H1 (cell line): ENCODE measurements around the gene PAX8. TPM values are rescaled to one million over a fixed set of nuclear protein-coding genes. Genes with fewer than 3 reads are reported as not detected.

Source experiments
- CTCF ChIA-PET: fragments of 300-600 bp; sonication (Branson Sonifier 250); formaldehyde crosslinking; loops from one replicate; lab custom pipeline; 2021; ENCODE audit not compliant: partially characterized antibody; lab: Charles Lee
- POLR2A ChIA-PET: fragments of 300-600 bp; sonication (Branson Sonifier 250); formaldehyde crosslinking; loops from one replicate; lab custom pipeline; 2021; ENCODE audit warnings: inconsistent platforms; ENCODE audit not compliant: partially characterized antibody; lab: Charles Lee
- DNase-seq, 2 experiments: peaks; one replicate each; pipeline versions ENCODE4 v3.0.0 to v3.0.0-alpha.2; 2010 to 2022; ENCODE audit warnings: low spot score in 2 of 2, low read depth in 1 of 2, mixed read lengths in 1 of 2
- FAIRE-seq: peaks from 2 replicates; lab custom pipeline; 2011; peaks lifted over from hg19 to GRCh38; lab: Jason Lieb, UNC
- H2AFZ ChIP-seq: 2 replicates; pipeline ENCODE4 v1.8.1; 2012; ENCODE audit warnings: low read length, inconsistent platforms
- H2AK5ac ChIP-seq: 2 replicates; pipeline ENCODE4 v1.6.1; 2013; ENCODE audit warnings: low read depth, low read length
- H2BK120ac ChIP-seq: replicated peaks from 2 replicates; pipeline ENCODE3; 2013; ENCODE audit warnings: low read depth, low read length, inconsistent platforms
- H2BK12ac ChIP-seq: 2 replicates; pipeline ENCODE4 v1.6.1; 2013; ENCODE audit warnings: low read depth, low read length
- H2BK15ac ChIP-seq: 2 replicates; pipeline ENCODE4 v1.6.1; 2013; ENCODE audit warnings: low read length
- H2BK20ac ChIP-seq: 2 replicates; pipeline ENCODE4 v1.6.1; 2013; ENCODE audit warnings: low read length
- H2BK5ac ChIP-seq: 2 replicates; pipeline ENCODE4 v1.6.1; 2013; ENCODE audit warnings: low read depth, low read length
- H3K14ac ChIP-seq: 2 replicates; pipeline ENCODE4 v1.6.1; 2013; ENCODE audit warnings: inconsistent platforms; ENCODE audit not compliant: insufficient read length
- H3K18ac ChIP-seq: 2 replicates; pipeline ENCODE4 v1.6.1; 2013; ENCODE audit warnings: low read length; ENCODE audit errors: extremely low read depth
- H3K23ac ChIP-seq: 2 replicates; pipeline ENCODE4 v1.6.1; 2013; ENCODE audit warnings: inconsistent platforms; ENCODE audit not compliant: insufficient read length
- H3K23me2 ChIP-seq: 2 replicates; pipeline ENCODE4 v1.6.1; 2013; ENCODE audit warnings: low read depth, low read length
- H3K27ac ChIP-seq: 2 replicates; pipeline ENCODE4 v1.6.1; 2011; ENCODE audit warnings: low read depth, low read length, inconsistent platforms
- H3K27me3 ChIP-seq, 4 experiments: replicated peaks in 1 of 4; 1 replicate in 1 of 4; 2 replicates in 3 of 4; pipeline versions ENCODE4 v1.6.1 to v1.8.1; 2011 to 2013; ENCODE audit warnings: low read length in 3 of 4, mild to moderate bottlenecking in 3 of 4, inconsistent platforms in 2 of 4, mixed read lengths in 2 of 4, moderate library complexity in 1 of 4; ENCODE audit not compliant: control insufficient read depth in 3 of 4, insufficient read depth in 3 of 4; ENCODE audit errors: extremely low read depth in 1 of 4
- H3K36me3 ChIP-seq, 4 experiments: 2 replicates each; pipeline versions ENCODE4 v1.6.1 to v1.8.1; 2011 to 2013; ENCODE audit warnings: mild to moderate bottlenecking in 4 of 4, low read length in 3 of 4, moderate library complexity in 2 of 4, control low read depth in 1 of 4, inconsistent platforms in 1 of 4; ENCODE audit not compliant: insufficient read depth in 4 of 4, control insufficient read depth in 2 of 4
- H3K4ac ChIP-seq: replicated peaks from 2 replicates; pipeline ENCODE3; 2013; ENCODE audit warnings: low read length, low read depth, mixed read lengths, inconsistent platforms; ENCODE audit not compliant: insufficient read length
- H3K4me1 ChIP-seq, 4 experiments: replicated peaks in 1 of 4; 1 replicate in 1 of 4; 2 replicates in 3 of 4; pipeline versions ENCODE4 v1.6.1 to v1.8.1; 2011 to 2013; ENCODE audit warnings: low read length in 3 of 4, inconsistent platforms in 2 of 4, mixed read lengths in 1 of 4; ENCODE audit not compliant: insufficient read depth in 4 of 4, control insufficient read depth in 3 of 4
- H3K4me2 ChIP-seq, 2 experiments: 2 replicates each; pipeline versions ENCODE4 v1.6.1 to v1.8.1; 2011 to 2013; ENCODE audit warnings: low read depth in 2 of 2, low read length in 2 of 2, control low read depth in 1 of 2, inconsistent platforms in 1 of 2, mild to moderate bottlenecking in 1 of 2; ENCODE audit not compliant: insufficient read depth in 1 of 2
- H3K4me3 ChIP-seq, 4 experiments: fragments of 200-600, 300-600 bp in 1 of 4; sonication (generic), shearing (Covaris generic), sonication (Bioruptor Twin) in 1 of 4; 2 replicates each; pipeline versions ENCODE4 v1.5.1 to v1.8.1; 2011 to 2016; ENCODE audit warnings: low read length in 4 of 4, low read depth in 3 of 4, control low read depth in 2 of 4, inconsistent platforms in 2 of 4, mild to moderate bottlenecking in 2 of 4, mixed read lengths in 1 of 4, moderate library complexity in 1 of 4; ENCODE audit not compliant: insufficient read depth in 2 of 4; ENCODE audit errors: extremely low read depth in 1 of 4
- H3K56ac ChIP-seq: replicated peaks from 2 replicates; pipeline ENCODE3; 2013; ENCODE audit warnings: low read depth, mild to moderate bottlenecking, mixed read lengths, low read length, inconsistent platforms; ENCODE audit not compliant: insufficient read length
- H3K79me1 ChIP-seq: 2 replicates; pipeline ENCODE4 v1.6.1; 2013; ENCODE audit warnings: low read depth, low read length, control low read depth
- H3K79me2 ChIP-seq, 2 experiments: 2 replicates each; pipeline versions ENCODE4 v1.6.1 to v1.8.1; 2012 to 2013; ENCODE audit warnings: low read length in 2 of 2, mild to moderate bottlenecking in 2 of 2, inconsistent platforms in 1 of 2; ENCODE audit not compliant: insufficient read depth in 2 of 2, control insufficient read depth in 1 of 2
- H3K9ac ChIP-seq, 4 experiments: replicated peaks in 1 of 4; 1 replicate in 1 of 4; 2 replicates in 3 of 4; pipeline versions ENCODE4 v1.6.1 to v1.8.1; 2011 to 2013; ENCODE audit warnings: low read depth in 3 of 4, low read length in 3 of 4, control low read depth in 2 of 4, mild to moderate bottlenecking in 2 of 4, moderate library complexity in 2 of 4, inconsistent platforms in 1 of 4; ENCODE audit errors: extremely low read depth in 1 of 4
- H3K9me3 ChIP-seq, 2 experiments: 2 replicates each; pipeline versions ENCODE4 v1.6.1 to v1.8.1; 2012 to 2013; ENCODE audit warnings: mild to moderate bottlenecking in 2 of 2, moderate library complexity in 2 of 2, control low read depth in 1 of 2, inconsistent platforms in 1 of 2, low read depth in 1 of 2, low read length in 1 of 2, mixed read lengths in 1 of 2; ENCODE audit not compliant: insufficient read depth in 2 of 2
- H4K20me1 ChIP-seq, 2 experiments: replicated peaks in 1 of 2; 2 replicates each; pipeline versions ENCODE3 to v1.8.1; 2011 to 2013; ENCODE audit warnings: inconsistent platforms in 2 of 2, low read length in 2 of 2, mild to moderate bottlenecking in 1 of 2; ENCODE audit not compliant: insufficient read depth in 2 of 2, control insufficient read depth in 1 of 2
- H4K5ac ChIP-seq: 2 replicates; pipeline ENCODE4 v1.6.1; 2013; ENCODE audit warnings: low read length, low read depth, mixed read lengths, inconsistent platforms; ENCODE audit not compliant: insufficient read length
- H4K8ac ChIP-seq: 2 replicates; pipeline ENCODE4 v1.8.0; 2013; ENCODE audit warnings: mild to moderate bottlenecking, moderate library complexity, low read length, inconsistent platforms; ENCODE audit not compliant: insufficient read depth; ENCODE audit errors: extremely low read depth
- H4K91ac ChIP-seq: replicated peaks from 2 replicates; pipeline ENCODE3; 2013; ENCODE audit warnings: low read length, mixed read lengths, inconsistent platforms; ENCODE audit not compliant: insufficient read length
- CHD1 ChIP-seq: IDR thresholded peaks from 2 replicates; pipeline ENCODE4 v1.6.1; 2012; ENCODE audit warnings: low read depth, low read length, improper control_type of control experiment
- GABPA ChIP-seq: IDR thresholded peaks from 2 replicates; pipeline ENCODE4 v1.6.1; 2011; ENCODE audit warnings: mild to moderate bottlenecking, low read length, moderate library complexity, borderline replicate concordance; ENCODE audit not compliant: insufficient read depth
- NRF1 ChIP-seq: IDR thresholded peaks from 2 replicates; pipeline ENCODE4 v1.6.1; 2011; ENCODE audit warnings: mild to moderate bottlenecking, low read depth, low read length, improper control_type of control experiment
- PHF8 ChIP-seq: fragments of 200-600 bp; sonication (generic); conservative IDR thresholded peaks from 2 replicates; pipeline ENCODE4 v1.7.1; 2012; ENCODE audit warnings: low read depth, mild to moderate bottlenecking, inconsistent platforms, low read length, moderate library complexity
- SAP30 ChIP-seq: fragments of 300-600 bp; sonication (generic); IDR thresholded peaks from 2 replicates; pipeline ENCODE4 v1.7.1; 2012; ENCODE audit warnings: low read length, moderate library complexity, mild to moderate bottlenecking, inconsistent platforms; ENCODE audit not compliant: insufficient read depth, insufficient replicate concordance
- WGBS, 2 experiments: shearing (Covaris generic) in 1 of 2; methylation state at CpG; one replicate each; pipeline versions ENCODE4 v1.1.6 to v1.1.7; 2013 to 2015; ENCODE audit warnings: low lambda C conversion rate in 2 of 2, mixed read lengths in 2 of 2, inconsistent platforms in 1 of 2, low coverage in 1 of 2, missing lambda C conversion rate in 1 of 2; ENCODE audit not compliant: insufficient replicate concordance in 2 of 2, insufficient coverage in 1 of 2, insufficient read length in 1 of 2; ENCODE audit errors: extremely low coverage in 1 of 2, missing lambda C conversion rate in 1 of 2; 5-methylcytosine and 5-hydroxymethylcytosine counted together
- polyA plus RNA-seq, 7 experiments: library from polyadenylated mRNA; depleted of rRNA in 3 of 7; stranded (reverse) in 5 of 7; unstranded in 2 of 7; fragments of >200 nt in 5 of 7; fragments of 200-250 nt in 2 of 7; gene quantifications; 1 replicate in 5 of 7; 2 replicates in 1 of 7; 4 replicates in 1 of 7; pipeline versions ENCODE4 v1.2.1 to v1.2.3, GENCODE V29; 2011 to 2013; ENCODE audit warnings: missing spikeins in 2 of 7, mixed read lengths in 2 of 7
- total RNA-seq: library from RNA; stranded (reverse); fragmentation: NEBNext Ultra II Directional; extraction: Animal tissue kit (Norgen Biotek cat#: 25700); gene quantifications from 2 replicates; pipeline ENCODE4 v1.2.1, GENCODE V29; 2021

The PAX8 gene
- total and polyA plus RNA-seq, 2 of the 8 experiments (the other 6 are each of a cell fraction or from before 2014, with no cell fraction given), result 0.02 TPM; not detected in 1

DNA sequence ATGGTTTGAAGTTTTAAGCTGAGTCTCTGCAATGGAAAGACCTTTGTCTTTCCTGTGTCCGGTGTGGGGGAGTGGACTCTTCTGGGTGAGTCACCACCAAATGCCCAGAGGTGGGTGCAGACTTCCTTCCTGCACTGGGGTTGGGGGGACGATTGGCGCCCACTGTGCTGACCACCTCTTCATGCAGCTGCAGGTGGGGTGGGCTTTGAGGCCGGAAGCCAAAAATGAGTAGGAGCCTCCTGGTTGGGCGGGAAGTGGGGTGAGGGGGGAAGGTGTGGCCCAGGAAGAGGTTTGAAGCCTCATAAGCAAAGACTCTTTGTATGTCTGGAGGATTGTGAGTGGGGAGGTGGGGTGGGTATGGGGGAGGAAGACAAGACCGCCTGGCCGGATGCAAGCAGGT lies 27.6 kb downstream of the PAX8 start:
- Histone ChIP-seq H3K18ac (no peak overlapping the region), H3K4ac (no peak overlapping the region), H4K8ac (no peak overlapping the region), H3K9ac (no peak overlapping the region), H2BK5ac (no peak overlapping the region), H3K27ac (no peak overlapping the region), H3K14ac (no peak overlapping the region), H3K27me3 (peaks cover 0 to 2% (median 0%) of the 10 kb centered on the region in 4 experiments; a peak in 2 of 7 replicates), H4K91ac (no peak overlapping the region), H3K4me1 (no peaks in the 10 kb centered on the region), H3K23ac (no peak overlapping the region), H3K79me2 (no peaks in the 10 kb centered on the region), H3K23me2 (no peaks in the 10 kb centered on the region), H3K4me2 (no peak overlapping the region), H4K20me1 (no peaks in the 10 kb centered on the region), H2AK5ac (no peak overlapping the region), H3K4me3 (no peak overlapping the region), H2BK15ac (no peak overlapping the region), H4K5ac (no peak overlapping the region), H2BK20ac (no peak overlapping the region), H3K9me3 (no peaks in the 10 kb centered on the region), H3K36me3 (no peaks in the 10 kb centered on the region; a peak in 1 of 8 replicates), H2BK12ac (no peak overlapping the region), H3K56ac (no peak overlapping the region), H3K79me1 (no peaks in the 10 kb centered on the region), H2BK120ac (no peak overlapping the region), H2AFZ (no peak overlapping the region)
- ChIA-PET CTCF (interaction anchor here (0.7 to 9.1 kb wide), 8 partner anchors 12 to 119 kb away, joined by 3 to 145 read pairs (median 4); no protein-coding TSS in a partner anchor), POLR2A (no interaction called here)
- no peak for FAIRE-seq
- DNase-seq, result no peak
- WGBS, 2 experiments, result 82% methylated on average over 7 of the region's 7 CpGs; no CpG with 5 or more reads in 1 of the 2 experiments
- TF ChIP-seq CHD1, result no peak
- no peak for TF ChIP-seq GABPA
- TF ChIP-seq SAP30, result no peak
- no peak for TF ChIP-seq PHF8
- no peak for TF ChIP-seq NRF1
